RWPE2 (cell line): ENCODE data around the gene ARPC1A.
"Not testable (repeated sequence)": the region's sequence is repeated elsewhere in the genome, so short reads cannot be mapped to it uniquely, and the experiment has no call there.

ENCODE experiments used
- ATAC-seq: fragments of 200-7000 bp; cut with Tn5 transposase; 3 replicates; pipeline ENCODE4 v1.9.1; 2021; ENCODE audit warnings: low read depth
- DNase-seq: peaks from one replicate; pipeline ENCODE4 v3.0.0-alpha.2; 2020; ENCODE audit warnings: low spot score
- H3K27ac ChIP-seq: fragments of 450-650 bp; 2 replicates; pipeline ENCODE4 v1.5.1; 2017; ENCODE audit warnings: mild to moderate bottlenecking; ENCODE audit not compliant: poor library complexity, severe bottlenecking
- H3K27me3 ChIP-seq: fragments of 250-450 bp; sonication (Bioruptor Pico); 2 replicates; pipeline ENCODE4 v1.5.1; 2021; ENCODE audit warnings: mild to moderate bottlenecking, moderate library complexity; ENCODE audit not compliant: insufficient read depth, poor library complexity, severe bottlenecking
- H3K36me3 ChIP-seq: fragments of 250-450 bp; sonication (Bioruptor Pico); 2 replicates; pipeline ENCODE4 v1.5.1; 2020; ENCODE audit warnings: low read depth, mild to moderate bottlenecking, moderate library complexity
- H3K4me1 ChIP-seq: fragments of 250-450 bp; sonication (Bioruptor Pico); 2 replicates; pipeline ENCODE4 v1.5.1; 2021; ENCODE audit warnings: mild to moderate bottlenecking, moderate library complexity; ENCODE audit not compliant: insufficient read depth, poor library complexity, severe bottlenecking
- H3K4me3 ChIP-seq: fragments of 250-450 bp; sonication (Bioruptor Pico); 2 replicates; pipeline ENCODE4 v1.5.1; 2021; ENCODE audit warnings: mild to moderate bottlenecking, moderate library complexity; ENCODE audit not compliant: severe bottlenecking
- H3K9me3 ChIP-seq: fragments of 250-450 bp; sonication (Bioruptor Pico); 2 replicates; pipeline ENCODE4 v1.5.1; 2021; ENCODE audit warnings: mild to moderate bottlenecking, moderate library complexity; ENCODE audit not compliant: severe bottlenecking
- CTCF ChIP-seq: fragments of 450-650 bp; IDR thresholded peaks from one replicate; pipeline ENCODE4 v1.5.1; 2017; ENCODE audit warnings: mild to moderate bottlenecking, moderate library complexity; ENCODE audit not compliant: poor library complexity, severe bottlenecking

Gene ARPC1A

GRCh38 chr7:99415513-99416127 lies 89.9 kb downstream of the ARPC1A start:
- H3K36me3 ChIP-seq, result peaks cover 95% of the 10 kb centered on the region
- not testable (repeated sequence) for ATAC-seq, H3K27ac ChIP-seq, DNase-seq, H3K4me1 ChIP-seq, H3K27me3 ChIP-seq, H3K9me3 ChIP-seq, H3K4me3 ChIP-seq
- peak; percentile 82 for TF ChIP-seq CTCF
